Measurements from ENCODE around the gene AHSG. TPM values are rescaled to one million over a fixed set of nuclear protein-coding genes. Genes with fewer than 3 reads are reported as not detected.

The AHSG gene
- total RNA-seq, 1 experiment from 2014 or later = 1.6 TPM

GRCh38 chr3:186614266-186614596 is 1.4 kb downstream of the AHSG start:
- no peak for TF ChIP-seq MAX (IDR thresholded peaks at IDR 0.05)
- no peak for TF ChIP-seq EZH2 (IDR thresholded peaks at IDR 0.05)
- no peak for TF ChIP-seq CBX3 (IDR thresholded peaks at IDR 0.05; ENCODE audit: low read depth)
- no peak for TF ChIP-seq ZFX (IDR thresholded peaks at IDR 0.05)
- no peak for TF ChIP-seq FOSL1 (IDR thresholded peaks at IDR 0.05; ENCODE audit: low read depth)
- TF ChIP-seq REST (IDR thresholded peaks at IDR 0.05; ENCODE audit: low read depth) = no peak
- TF ChIP-seq EGR1 (IDR thresholded peaks at IDR 0.05; ENCODE audit: low read depth) = no peak
- TF ChIP-seq CTCF (IDR thresholded peaks at IDR 0.05 in 2 of 3, conservative IDR thresholded peaks at IDR 0.05 in 1 of 3; ENCODE audit: borderline replicate concordance in 1 of 3, insufficient read depth in 1 of 3, low read depth in 2 of 3, low read length in 2 of 3) = no peak
- no peak for TF ChIP-seq TCF7L2 (IDR thresholded peaks at IDR 0.05; ENCODE audit: borderline replicate concordance, extremely low read depth, insufficient read depth, insufficient read length)
- TF ChIP-seq SP1 (IDR thresholded peaks at IDR 0.05; ENCODE audit: low read depth) = no peak
- TF ChIP-seq POLR2AphosphoS5 (IDR thresholded peaks at IDR 0.05; ENCODE audit: low read depth, low read length) = no peak
- TF ChIP-seq SIN3A (IDR thresholded peaks at IDR 0.05; ENCODE audit: low read depth) = no peak
- TF ChIP-seq EZH2phosphoT487 (IDR thresholded peaks at IDR 0.05; ENCODE audit: borderline replicate concordance) = no peak
- TF ChIP-seq ZNF274 (IDR thresholded peaks at IDR 0.05; ENCODE audit: low read depth, low read length) = no peak
- TF ChIP-seq POLR2A (IDR thresholded peaks at IDR 0.05; ENCODE audit: borderline replicate concordance, extremely low read depth, insufficient read depth, insufficient read length) = no peak
- TF ChIP-seq ZBTB33 (IDR thresholded peaks at IDR 0.05; ENCODE audit: extremely low read depth, insufficient replicate concordance, low read length) = no peak
- TF ChIP-seq SRF (IDR thresholded peaks at IDR 0.05; ENCODE audit: low read depth) = no peak
- no peak for TF ChIP-seq RAD21 (IDR thresholded peaks at IDR 0.05; ENCODE audit: low read depth)
- TF ChIP-seq YY1 (IDR thresholded peaks at IDR 0.05; ENCODE audit: extremely low read depth, insufficient replicate concordance, low read depth, low read length) = no peak
- no peak for TF ChIP-seq CEBPB (IDR thresholded peaks at IDR 0.05; ENCODE audit: low read depth)
- BruUV-seq (replicated peaks) = no TSS peak
- ChIA-PET POLR2A (interaction anchor here (1.1 to 1.6 kb wide), 2 partner anchors 140 to 208 kb away, joined by 3 read pairs; no protein-coding TSS in a partner anchor), CTCF (interaction anchor here (0.6 to 8.4 kb wide), 17 partner anchors 9 to 671 kb away, joined by 3 to 64 read pairs (median 5); no protein-coding TSS in a partner anchor), RAD21 (ENCODE audit: low non-redundant PET in 1 of 2, low total read pairs in 2 of 2, uncharacterized antibody in 2 of 2, unreplicated experiment in 2 of 2) (interaction anchor here (0.7 to 1.4 kb wide), 3 partner anchors 30 to 207 kb away, joined by 3 to 5 read pairs (median 5); no protein-coding TSS in a partner anchor)
- no peaks in the 10 kb centered on the region for H3K27me3 ChIP-seq (ENCODE audit: insufficient read depth, low read length)
- peak overlapping the region; percentile 55; the same call in 1 of the 2 replicates for H3K4me2 ChIP-seq (ENCODE audit: low read length)
- no peaks in the 10 kb centered on the region for H3K9me3 ChIP-seq (ENCODE audit: control insufficient read depth in 1 of 2, insufficient read depth in 1 of 2, low read depth in 1 of 2, low read length in 2 of 2)
- no peak overlapping the region for H3K4me3 ChIP-seq (replicated peaks in 1 of 2; ENCODE audit: low read depth in 1 of 2, low read length in 2 of 2)
- no peaks in the 10 kb centered on the region for H3K9me2 ChIP-seq (ENCODE audit: insufficient read depth)
- intact Hi-C loops (cut with micrococcal nuclease) = loop anchor here (1.0 kb wide), 1 partner anchor 207 kb away; no protein-coding TSS in a partner anchor
- no peak for DNase-seq (ENCODE audit: low read depth, low spot score)
- H4K20me1 ChIP-seq (ENCODE audit: insufficient read depth) = no peaks in the 10 kb centered on the region
- no peaks in the 10 kb centered on the region for H3K79me2 ChIP-seq (ENCODE audit: insufficient read depth, low read length)
- no peak overlapping the region for H3K27ac ChIP-seq (ENCODE audit: low read depth, low read length)
- H3K4me1 ChIP-seq (ENCODE audit: control insufficient read depth in 1 of 2, insufficient read depth in 2 of 2, low read length in 2 of 2) = peaks cover 2 to 21% of the 10 kb centered on the region in 2 experiments; a peak in 2 of 4 replicates
- H3K36me3 ChIP-seq (ENCODE audit: control insufficient read depth in 1 of 2, insufficient read depth in 2 of 2, low read length in 2 of 2) = no peaks in the 10 kb centered on the region
- H3K9ac ChIP-seq (ENCODE audit: low read length) = no peak overlapping the region
- no peak for ATAC-seq
- peak overlapping the region; percentile 100 for H2AFZ ChIP-seq (ENCODE audit: low read depth, low read length, poor library complexity, severe bottlenecking)

Measured in HCT116 (cell line).